ENCODE measurements around the gene C22orf15.

The C22orf15 gene

GRCh38 chr22:23790819-23791737, 28.3 kb downstream of the C22orf15 start:
- Histone ChIP-seq H3K9me3 (ENCODE audit: control insufficient read depth, low read length) (no peaks in the 10 kb centered on the region), H3K4me1 (ENCODE audit: control insufficient read depth, insufficient read depth, low read length, poor library complexity, severe bottlenecking) (peaks cover 10% of the 10 kb centered on the region), H3K36me3 (ENCODE audit: control insufficient read depth, insufficient read depth, low read length) (peaks cover 72% of the 10 kb centered on the region), H3K4me3 (ENCODE audit: extremely low read depth, insufficient read depth, low read length, poor library complexity, severe bottlenecking) (no peak overlapping the region), H3K27ac (ENCODE audit: low read depth, low read length, severe bottlenecking) (no peak overlapping the region)
- WGBS, 2 experiments (ENCODE audit: insufficient coverage in 2 of 2): 95% methylated on average over 8 to 9 of the region's 11 CpGs

- no peak overlapping the region for H3K4me3 ChIP-seq (ENCODE audit: extremely low read depth, insufficient read depth, low read length, poor library complexity, severe bottlenecking)
- WGBS, 2 experiments (ENCODE audit: insufficient coverage in 2 of 2): 97% methylated on average over 23 to 24 of the region's 25 CpGs
- H3K27ac ChIP-seq (ENCODE audit: low read depth, low read length, severe bottlenecking): no peak overlapping the region
- H3K4me1 ChIP-seq (ENCODE audit: control insufficient read depth, insufficient read depth, low read length, poor library complexity, severe bottlenecking): peaks cover 5% of the 10 kb centered on the region
- H3K36me3 ChIP-seq (ENCODE audit: control insufficient read depth, insufficient read depth, low read length): peaks cover 80% of the 10 kb centered on the region
- no peaks in the 10 kb centered on the region for H3K9me3 ChIP-seq (ENCODE audit: control insufficient read depth, low read length)
Measured at GRCh38 chr22:23791738-23792645, 29.2 kb downstream of the C22orf15 start.

GRCh38 chr22:23793326-23793725, 30.5 kb downstream of the C22orf15 start:
- no peaks in the 10 kb centered on the region for H3K9me3 ChIP-seq (ENCODE audit: control insufficient read depth, low read length)
- H3K4me1 ChIP-seq (ENCODE audit: control insufficient read depth, insufficient read depth, low read length, poor library complexity, severe bottlenecking): peaks cover under 1% of the 10 kb centered on the region
- peaks cover 86% of the 10 kb centered on the region for H3K36me3 ChIP-seq (ENCODE audit: control insufficient read depth, insufficient read depth, low read length)
- no peak overlapping the region for H3K27ac ChIP-seq (ENCODE audit: low read depth, low read length, severe bottlenecking)
- no peak overlapping the region for H3K4me3 ChIP-seq (ENCODE audit: extremely low read depth, insufficient read depth, low read length, poor library complexity, severe bottlenecking)
- WGBS, 2 experiments (ENCODE audit: insufficient coverage in 2 of 2): 97 to 98% methylated on average over 6 to 7 of the region's 8 CpGs

- no peak overlapping the region for H3K4me3 ChIP-seq (ENCODE audit: extremely low read depth, insufficient read depth, low read length, poor library complexity, severe bottlenecking)
- 100% methylated on average over 4 to 5 of the region's 5 CpGs for whole genome bisulfite sequencing, 2 experiments (ENCODE audit: insufficient coverage in 2 of 2)
- no peaks in the 10 kb centered on the region for H3K9me3 ChIP-seq (ENCODE audit: control insufficient read depth, low read length)
- no peaks in the 10 kb centered on the region for H3K4me1 ChIP-seq (ENCODE audit: control insufficient read depth, insufficient read depth, low read length, poor library complexity, severe bottlenecking)
- peaks cover 89% of the 10 kb centered on the region for H3K36me3 ChIP-seq (ENCODE audit: control insufficient read depth, insufficient read depth, low read length)
- no peak overlapping the region for H3K27ac ChIP-seq (ENCODE audit: low read depth, low read length, severe bottlenecking)
Measured at GRCh38 chr22:23796461-23796860, 33.7 kb downstream of the C22orf15 start.

- WGBS, 2 experiments (ENCODE audit: insufficient coverage in 2 of 2): 94 to 97% methylated on average over 17 to 18 of the region's 18 CpGs
- no peaks in the 10 kb centered on the region for H3K9me3 ChIP-seq (ENCODE audit: control insufficient read depth, low read length)
- no peaks in the 10 kb centered on the region for H3K4me1 ChIP-seq (ENCODE audit: control insufficient read depth, insufficient read depth, low read length, poor library complexity, severe bottlenecking)
- no peak overlapping the region for H3K27ac ChIP-seq (ENCODE audit: low read depth, low read length, severe bottlenecking)
- H3K4me3 ChIP-seq (ENCODE audit: extremely low read depth, insufficient read depth, low read length, poor library complexity, severe bottlenecking): no peak overlapping the region
- peaks cover 92% of the 10 kb centered on the region for H3K36me3 ChIP-seq (ENCODE audit: control insufficient read depth, insufficient read depth, low read length)
Measured at GRCh38 chr22:23800297-23801237, 37.8 kb downstream of the C22orf15 start.

- H3K4me1 ChIP-seq (ENCODE audit: control insufficient read depth, insufficient read depth, low read length, poor library complexity, severe bottlenecking): no peaks in the 10 kb centered on the region
Measured at GRCh38 chr22:23801238-23801821, 38.5 kb downstream of the C22orf15 start.

GRCh38 chr22:23801886-23802377, 39.1 kb downstream of the C22orf15 start:
- no peak overlapping the region for H3K4me3 ChIP-seq (ENCODE audit: extremely low read depth, insufficient read depth, low read length, poor library complexity, severe bottlenecking)
- H3K36me3 ChIP-seq (ENCODE audit: control insufficient read depth, insufficient read depth, low read length): peaks cover 91% of the 10 kb centered on the region
- 95 to 97% methylated on average over 3 to 8 of the region's 8 CpGs for WGBS, 2 experiments (ENCODE audit: insufficient coverage in 2 of 2)
- no peaks in the 10 kb centered on the region for H3K4me1 ChIP-seq (ENCODE audit: control insufficient read depth, insufficient read depth, low read length, poor library complexity, severe bottlenecking)
- no peaks in the 10 kb centered on the region for H3K9me3 ChIP-seq (ENCODE audit: control insufficient read depth, low read length)
- H3K27ac ChIP-seq (ENCODE audit: low read depth, low read length, severe bottlenecking): no peak overlapping the region

More at GRCh38 chr22:23801238-23801821, 38.5 kb downstream of the C22orf15 start:
- 89 to 97% methylated on average over 11 of the region's 11 CpGs for WGBS, 2 experiments (ENCODE audit: insufficient coverage in 2 of 2)
- Histone ChIP-seq H3K27ac (ENCODE audit: low read depth, low read length, severe bottlenecking) (no peak overlapping the region), H3K9me3 (ENCODE audit: control insufficient read depth, low read length) (no peaks in the 10 kb centered on the region), H3K4me3 (ENCODE audit: extremely low read depth, insufficient read depth, low read length, poor library complexity, severe bottlenecking) (no peak overlapping the region), H3K36me3 (ENCODE audit: control insufficient read depth, insufficient read depth, low read length) (peaks cover 92% of the 10 kb centered on the region)

GRCh38 chr22:23803001-23803819, 40.4 kb downstream of the C22orf15 start:
- peaks cover 94% of the 10 kb centered on the region for H3K36me3 ChIP-seq (ENCODE audit: control insufficient read depth, insufficient read depth, low read length)
- no peak overlapping the region for H3K27ac ChIP-seq (ENCODE audit: low read depth, low read length, severe bottlenecking)
- H3K4me1 ChIP-seq (ENCODE audit: control insufficient read depth, insufficient read depth, low read length, poor library complexity, severe bottlenecking): no peaks in the 10 kb centered on the region
- 84 to 85% methylated on average over 19 to 21 of the region's 21 CpGs for whole genome bisulfite sequencing, 2 experiments (ENCODE audit: insufficient coverage in 2 of 2)
- H3K4me3 ChIP-seq (ENCODE audit: extremely low read depth, insufficient read depth, low read length, poor library complexity, severe bottlenecking): no peak overlapping the region
- no peaks in the 10 kb centered on the region for H3K9me3 ChIP-seq (ENCODE audit: control insufficient read depth, low read length)

GRCh38 chr22:23804781-23805291, 42.0 kb downstream of the C22orf15 start:
- no peaks in the 10 kb centered on the region for H3K9me3 ChIP-seq (ENCODE audit: control insufficient read depth, low read length)
- WGBS, 2 experiments (ENCODE audit: insufficient coverage in 2 of 2): 85 to 87% methylated on average over 6 to 12 of the region's 12 CpGs
- H3K4me3 ChIP-seq (ENCODE audit: extremely low read depth, insufficient read depth, low read length, poor library complexity, severe bottlenecking): no peak overlapping the region
- H3K4me1 ChIP-seq (ENCODE audit: control insufficient read depth, insufficient read depth, low read length, poor library complexity, severe bottlenecking): no peaks in the 10 kb centered on the region
- peaks cover 79% of the 10 kb centered on the region for H3K36me3 ChIP-seq (ENCODE audit: control insufficient read depth, insufficient read depth, low read length)
- no peak overlapping the region for H3K27ac ChIP-seq (ENCODE audit: low read depth, low read length, severe bottlenecking)

Measured in mesodermal cell (in vitro differentiated cells).